ENCODE results near the gene GCC2. TPM values are rescaled to one million over a fixed set of nuclear protein-coding genes. Genes with fewer than 3 reads are reported as not detected.

The GCC2 gene
- total and polyA plus RNA-seq, 2 of the 8 experiments (the other 6 are each of a cell fraction or from before 2014, with no cell fraction given), result 4.6 to 54.9 TPM

DNA sequence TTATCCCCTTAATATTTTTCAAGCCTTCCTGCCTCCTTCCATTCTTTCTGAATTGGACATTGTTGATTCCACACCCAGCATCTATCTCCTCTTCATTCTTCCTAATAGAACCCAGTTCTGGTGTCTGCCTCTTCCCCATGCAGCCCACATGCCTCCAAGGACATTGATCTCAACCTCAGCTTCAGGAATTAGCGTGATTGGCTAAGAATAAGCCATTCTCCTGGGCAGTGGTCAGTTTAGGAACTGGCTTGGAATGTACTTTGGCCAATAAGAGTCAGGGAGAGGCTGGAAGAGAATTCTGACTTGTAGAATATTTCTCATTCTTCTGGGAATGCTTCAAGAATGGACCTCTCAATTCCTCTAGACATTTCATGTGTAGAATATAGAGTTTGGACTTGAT is 25.9 kb upstream of the GCC2 start (continued):
- TF ChIP-seq EP300 (IDR thresholded peaks at IDR 0.05; ENCODE audit: borderline replicate concordance in 1 of 2, low read depth in 2 of 2, low read length in 2 of 2) (no peak), JUND (IDR thresholded peaks at IDR 0.05; ENCODE audit: low read length) (no peak), MAFK (IDR thresholded peaks at IDR 0.05; ENCODE audit: low read depth, low read length) (no peak), BRCA1 (IDR thresholded peaks at IDR 0.05; ENCODE audit: low read depth, low read length) (no peak), SIX5 (IDR thresholded peaks at IDR 0.05; ENCODE audit: low read depth, low read length) (no peak)
